ENCODE measurements around the gene NUMBL. TPM values are rescaled to one million over a fixed set of nuclear protein-coding genes. Genes with fewer than 3 reads are reported as not detected.
"Not testable (repeated sequence)": the region's sequence is repeated elsewhere in the genome, so short reads cannot be mapped to it uniquely, and the experiment has no call there.

The NUMBL gene
- total RNA-seq, 6 experiments from 2014 or later: 6.1 to 19.6 (median 10.5) TPM

DNA sequence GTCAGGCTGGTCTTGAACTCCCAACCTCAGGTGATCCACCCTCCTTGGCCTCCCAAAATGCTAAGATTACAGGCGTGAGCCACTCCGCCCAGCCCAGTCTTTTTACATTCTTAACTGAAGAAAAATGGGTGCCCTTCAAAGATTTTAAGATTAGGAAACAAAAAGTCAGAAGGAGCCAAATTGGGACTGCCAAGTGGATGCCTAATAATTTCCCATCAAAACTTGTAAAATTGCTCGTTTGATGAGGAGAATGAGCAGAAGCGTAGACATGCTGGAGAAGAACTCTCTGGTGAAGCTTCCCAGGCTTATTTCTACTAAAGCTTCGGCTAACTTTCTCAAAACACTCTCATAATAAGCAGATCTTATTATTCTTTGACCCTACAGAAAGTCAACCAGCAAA, 31.3 kb downstream of the NUMBL start:
- H3K9me3 ChIP-seq: no peaks in the 10 kb centered on the region
- H3K27ac ChIP-seq: no peak overlapping the region
- DNase-seq (no peak), ATAC-seq (no peak)
- intact Hi-C loops (cut with DNase I): no loop called here
- WGBS (ENCODE audit: insufficient coverage, low coverage, low lambda C conversion rate, missing lambda C conversion rate): 82% methylated on average over 4 of the region's 5 CpGs
- no peak overlapping the region for H3K4me3 ChIP-seq
- TF ChIP-seq, protein P1, sequence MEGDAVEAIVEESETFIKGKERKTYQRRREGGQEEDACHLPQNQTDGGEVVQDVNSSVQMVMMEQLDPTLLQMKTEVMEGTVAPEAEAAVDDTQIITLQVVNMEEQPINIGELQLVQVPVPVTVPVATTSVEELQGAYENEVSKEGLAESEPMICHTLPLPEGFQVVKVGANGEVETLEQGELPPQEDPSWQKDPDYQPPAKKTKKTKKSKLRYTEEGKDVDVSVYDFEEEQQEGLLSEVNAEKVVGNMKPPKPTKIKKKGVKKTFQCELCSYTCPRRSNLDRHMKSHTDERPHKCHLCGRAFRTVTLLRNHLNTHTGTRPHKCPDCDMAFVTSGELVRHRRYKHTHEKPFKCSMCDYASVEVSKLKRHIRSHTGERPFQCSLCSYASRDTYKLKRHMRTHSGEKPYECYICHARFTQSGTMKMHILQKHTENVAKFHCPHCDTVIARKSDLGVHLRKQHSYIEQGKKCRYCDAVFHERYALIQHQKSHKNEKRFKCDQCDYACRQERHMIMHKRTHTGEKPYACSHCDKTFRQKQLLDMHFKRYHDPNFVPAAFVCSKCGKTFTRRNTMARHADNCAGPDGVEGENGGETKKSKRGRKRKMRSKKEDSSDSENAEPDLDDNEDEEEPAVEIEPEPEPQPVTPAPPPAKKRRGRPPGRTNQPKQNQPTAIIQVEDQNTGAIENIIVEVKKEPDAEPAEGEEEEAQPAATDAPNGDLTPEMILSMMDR (IDR thresholded peaks at IDR 0.05): no peak
- TF ChIP-seq POLR2A (IDR thresholded peaks at IDR 0.05): no peak
- H3K4me1 ChIP-seq: peaks cover 0 to 4% (median 1%) of the 10 kb centered on the region in 4 donors
- H3K27me3 ChIP-seq: no peaks in the 10 kb centered on the region
- no peaks in the 10 kb centered on the region for H3K36me3 ChIP-seq

DNA sequence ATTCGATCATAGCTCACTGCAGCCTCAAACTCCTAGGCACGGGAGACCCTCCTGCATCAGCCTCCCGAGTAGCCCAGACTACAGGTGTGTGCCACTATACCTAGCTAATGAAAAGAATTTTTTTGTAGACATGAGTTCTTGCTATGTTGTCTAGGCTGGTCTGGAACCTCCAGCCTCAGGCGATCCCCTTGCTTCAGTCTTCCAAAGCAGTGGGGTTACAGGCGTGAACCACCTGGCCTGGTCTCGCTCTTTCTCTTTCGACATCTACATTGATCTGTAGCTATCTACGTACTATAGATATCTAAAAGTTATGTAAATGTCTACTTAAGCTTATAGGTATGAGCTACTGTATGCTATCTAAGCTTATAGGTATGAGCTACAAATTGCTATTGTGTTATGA, 32.4 kb downstream of the NUMBL start:
- ATAC-seq: no peak

DNA sequence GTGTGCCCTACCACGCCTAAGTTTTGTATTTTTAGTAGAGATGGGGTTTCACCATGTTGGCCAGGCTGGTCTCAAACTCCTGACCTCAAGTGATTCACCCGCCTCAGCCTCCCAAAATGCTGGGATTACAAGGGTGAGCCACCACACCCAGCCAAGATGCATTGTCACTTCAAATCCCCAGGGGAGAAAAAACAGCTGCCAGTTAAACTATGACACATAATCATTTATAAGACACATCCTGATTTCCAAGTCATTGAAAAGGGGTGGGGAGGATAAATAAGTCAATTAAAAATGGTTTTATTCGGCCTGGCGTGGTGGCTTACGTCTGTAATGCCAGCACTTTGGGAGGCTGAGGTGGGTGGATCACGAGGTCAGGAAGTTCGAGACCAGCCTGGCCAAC, 34.8 kb downstream of the NUMBL start:
- not testable (repeated sequence) for H3K27me3 ChIP-seq

More for the DNA sequence above, 32.4 kb downstream of the NUMBL start:
- no peaks in the 10 kb centered on the region for H3K27me3 ChIP-seq
- H3K4me3 ChIP-seq: no peak overlapping the region
- H3K4me1 ChIP-seq: peaks cover 0 to 2% (median 0%) of the 10 kb centered on the region in 4 donors
- no peak for DNase-seq
- no peak overlapping the region for H3K27ac ChIP-seq
- TF ChIP-seq, protein P1 (IDR thresholded peaks at IDR 0.05): no peak
- no peak for TF ChIP-seq POLR2A (IDR thresholded peaks at IDR 0.05)
- H3K36me3 ChIP-seq: no peaks in the 10 kb centered on the region
- no peaks in the 10 kb centered on the region for H3K9me3 ChIP-seq
- 82% methylated on average over 8 of the region's 8 CpGs for WGBS (ENCODE audit: insufficient coverage, low coverage, low lambda C conversion rate, missing lambda C conversion rate)
- intact Hi-C loops (cut with DNase I): no loop called here

DNA sequence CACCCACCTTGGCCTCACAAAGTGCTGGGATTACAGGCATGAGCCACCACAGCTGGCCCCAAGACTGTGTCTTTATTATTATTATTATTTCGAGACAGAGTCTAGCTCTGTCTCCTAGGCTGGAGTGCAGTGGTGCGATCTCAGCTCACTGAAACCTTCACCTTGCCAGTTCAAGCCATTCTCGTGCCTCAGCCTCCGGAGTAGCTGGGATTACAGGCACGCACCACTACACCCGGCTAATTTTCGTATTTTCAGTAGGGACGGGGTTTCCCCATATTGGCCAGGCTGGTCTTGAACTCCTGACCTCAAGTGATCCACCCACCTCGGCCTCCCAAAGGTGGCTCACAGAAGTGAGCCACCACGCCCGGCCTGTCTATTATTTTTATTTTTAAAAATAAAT, 38.1 kb downstream of the NUMBL start:
- H3K27ac ChIP-seq; ATAC-seq; H3K36me3 ChIP-seq; H3K27me3 ChIP-seq; H3K9me3 ChIP-seq; H3K4me3 ChIP-seq; H3K4me1 ChIP-seq; DNase-seq; intact Hi-C loops (cut with DNase I): not testable (repeated sequence)
- whole genome bisulfite sequencing (ENCODE audit: insufficient coverage, low coverage, low lambda C conversion rate, missing lambda C conversion rate): 81% methylated on average over 6 of the region's 11 CpGs

More for the DNA sequence above, 34.8 kb downstream of the NUMBL start:
- H3K4me3 ChIP-seq; H3K27ac ChIP-seq; H3K4me1 ChIP-seq; ATAC-seq; H3K36me3 ChIP-seq; H3K9me3 ChIP-seq; intact Hi-C loops (cut with DNase I); DNase-seq: not testable (repeated sequence)
- WGBS (ENCODE audit: insufficient coverage, low coverage, low lambda C conversion rate, missing lambda C conversion rate): 81% methylated on average over 7 of the region's 7 CpGs

DNA sequence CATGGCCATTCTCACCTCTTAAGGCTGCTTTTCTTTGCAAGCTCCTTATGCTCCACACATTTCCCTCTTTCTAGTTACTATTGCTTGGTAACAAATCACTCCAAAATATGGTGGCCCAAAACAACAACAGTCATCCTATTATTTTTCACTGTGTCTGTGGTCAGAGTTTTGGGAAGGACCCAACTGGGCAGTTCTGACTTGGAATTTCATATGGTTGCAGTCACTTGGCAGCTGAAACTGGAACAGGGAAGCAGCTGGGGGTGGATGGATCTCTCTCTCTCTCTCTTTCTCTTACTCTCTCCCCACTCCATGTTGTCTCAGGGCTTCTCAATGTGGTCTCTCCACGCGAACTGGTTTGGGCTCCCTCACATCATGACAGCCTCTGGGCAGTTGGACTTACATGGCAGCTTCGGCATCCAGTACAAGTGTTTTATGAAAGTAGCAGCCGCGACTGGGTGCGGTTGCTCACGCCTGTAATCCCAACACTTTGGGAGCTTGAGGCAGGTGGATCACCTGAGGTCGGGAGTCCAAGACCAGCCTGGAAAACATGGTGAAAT, 39.6 kb downstream of the NUMBL start:
- H3K27ac ChIP-seq: no peak overlapping the region
- H3K4me1 ChIP-seq: no peaks in the 10 kb centered on the region
- no peaks in the 10 kb centered on the region for H3K36me3 ChIP-seq
- WGBS (ENCODE audit: insufficient coverage, low coverage, low lambda C conversion rate, missing lambda C conversion rate): 71% methylated on average over 6 of the region's 8 CpGs
- no peaks in the 10 kb centered on the region for H3K9me3 ChIP-seq
- TF ChIP-seq POLR2A (IDR thresholded peaks at IDR 0.05): no peak
- TF ChIP-seq, protein P1 (IDR thresholded peaks at IDR 0.05): no peak
- H3K4me3 ChIP-seq: no peak overlapping the region
- H3K27me3 ChIP-seq: no peaks in the 10 kb centered on the region
- intact Hi-C loops (cut with DNase I): no loop called here
- no peak for DNase-seq
- no peak for ATAC-seq

DNA sequence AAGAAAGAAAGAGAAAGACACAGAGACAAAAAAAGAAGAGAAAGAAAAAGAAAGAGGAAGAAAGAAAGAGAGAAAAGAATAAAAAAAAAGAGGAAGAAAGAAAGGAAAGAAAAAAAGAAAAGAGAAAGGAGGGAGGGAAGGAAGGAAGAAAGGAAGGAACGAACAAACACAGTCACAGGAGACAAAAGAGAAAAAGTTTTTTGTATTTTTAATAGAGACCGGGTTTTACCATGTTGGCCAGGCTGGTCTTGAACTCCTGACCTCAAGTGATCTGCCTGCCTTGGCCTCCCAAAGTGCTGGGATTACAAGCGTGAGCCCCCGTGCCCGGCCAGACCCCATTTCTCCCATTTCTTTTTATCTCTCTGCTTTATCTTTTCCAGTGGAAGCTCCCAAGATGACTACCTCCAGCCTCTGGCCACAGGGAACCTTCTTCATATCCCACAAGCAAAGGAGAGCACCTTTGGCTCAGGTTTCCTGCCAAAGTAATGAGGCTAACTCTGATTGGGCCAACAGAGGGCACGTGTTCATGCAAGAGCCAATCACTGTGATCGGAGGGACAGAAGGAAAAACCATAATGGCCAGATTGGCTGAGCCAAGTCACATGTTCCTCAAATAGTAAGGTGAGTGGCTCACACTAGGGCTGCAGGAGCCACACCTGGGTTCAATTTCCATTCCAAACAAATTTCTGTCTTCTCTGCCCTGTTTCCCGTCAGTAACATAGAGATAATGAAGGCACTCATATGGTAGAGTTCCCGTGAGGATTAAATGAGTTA, 40.4 kb downstream of the NUMBL start:
- H3K9me3 ChIP-seq; H3K4me3 ChIP-seq; ATAC-seq; H3K27ac ChIP-seq; H3K27me3 ChIP-seq; DNase-seq; intact Hi-C loops (cut with DNase I); H3K36me3 ChIP-seq; H3K4me1 ChIP-seq: not testable (repeated sequence)
- WGBS (ENCODE audit: insufficient coverage, low coverage, low lambda C conversion rate, missing lambda C conversion rate): 77% methylated on average over 6 of the region's 9 CpGs

Data from right lobe of liver (tissue), 6 donors.